BE2C (cell line): ENCODE measurements around the gene TMEM247.

ENCODE experiments used
- DNase-seq: peaks from one replicate; pipeline ENCODE4 v3.0.0-alpha.2; 2020
- H3K27me3 ChIP-seq: fragments of 250-450 bp; sonication (Bioruptor Pico); 2 replicates; pipeline ENCODE4 v1.5.1; 2020; ENCODE audit warnings: mild to moderate bottlenecking
- H3K36me3 ChIP-seq: fragments of 250-450 bp; sonication (Bioruptor Pico); 2 replicates; pipeline ENCODE4 v1.5.1; 2020; ENCODE audit warnings: mild to moderate bottlenecking
- H3K4me1 ChIP-seq: fragments of 250-450 bp; sonication (Bioruptor Pico); 2 replicates; pipeline ENCODE4 v1.5.1; 2020
- H3K4me3 ChIP-seq: 2 replicates; pipeline ENCODE4 v1.5.1; 2011; ENCODE audit warnings: low read depth, low read length
- H3K9me3 ChIP-seq: fragments of 250-450 bp; sonication (Bioruptor Pico); 2 replicates; pipeline ENCODE4 v1.5.1; 2020
- TF ChIP-seq, protein P1 (sequence below): IDR thresholded peaks from 2 replicates; pipeline ENCODE4 v1.5.1; 2012; ENCODE audit warnings: mild to moderate bottlenecking, low read depth, low read length

The TMEM247 gene

GRCh38 chr2:46500801-46501200 is 21.4 kb downstream of the TMEM247 start:
- no peaks in the 10 kb centered on the region for H3K27me3 ChIP-seq
- H3K36me3 ChIP-seq, result no peaks in the 10 kb centered on the region
- H3K9me3 ChIP-seq, result no peaks in the 10 kb centered on the region
- no peaks in the 10 kb centered on the region for H3K4me1 ChIP-seq
- TF ChIP-seq, protein P1, sequence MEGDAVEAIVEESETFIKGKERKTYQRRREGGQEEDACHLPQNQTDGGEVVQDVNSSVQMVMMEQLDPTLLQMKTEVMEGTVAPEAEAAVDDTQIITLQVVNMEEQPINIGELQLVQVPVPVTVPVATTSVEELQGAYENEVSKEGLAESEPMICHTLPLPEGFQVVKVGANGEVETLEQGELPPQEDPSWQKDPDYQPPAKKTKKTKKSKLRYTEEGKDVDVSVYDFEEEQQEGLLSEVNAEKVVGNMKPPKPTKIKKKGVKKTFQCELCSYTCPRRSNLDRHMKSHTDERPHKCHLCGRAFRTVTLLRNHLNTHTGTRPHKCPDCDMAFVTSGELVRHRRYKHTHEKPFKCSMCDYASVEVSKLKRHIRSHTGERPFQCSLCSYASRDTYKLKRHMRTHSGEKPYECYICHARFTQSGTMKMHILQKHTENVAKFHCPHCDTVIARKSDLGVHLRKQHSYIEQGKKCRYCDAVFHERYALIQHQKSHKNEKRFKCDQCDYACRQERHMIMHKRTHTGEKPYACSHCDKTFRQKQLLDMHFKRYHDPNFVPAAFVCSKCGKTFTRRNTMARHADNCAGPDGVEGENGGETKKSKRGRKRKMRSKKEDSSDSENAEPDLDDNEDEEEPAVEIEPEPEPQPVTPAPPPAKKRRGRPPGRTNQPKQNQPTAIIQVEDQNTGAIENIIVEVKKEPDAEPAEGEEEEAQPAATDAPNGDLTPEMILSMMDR, result no peak
- H3K4me3 ChIP-seq, result no peak overlapping the region
- no peak for DNase-seq

GRCh38 chr2:46502291-46502885 is 23.0 kb downstream of the TMEM247 start:
- Histone ChIP-seq H3K9me3 (no peaks in the 10 kb centered on the region), H3K27me3 (no peaks in the 10 kb centered on the region), H3K4me3 (no peak overlapping the region), H3K36me3 (no peaks in the 10 kb centered on the region), H3K4me1 (no peaks in the 10 kb centered on the region)
- TF ChIP-seq, protein P1, result no peak
- no peak for DNase-seq

GRCh38 chr2:46503686-46504085 is 24.3 kb downstream of the TMEM247 start:
- no peaks in the 10 kb centered on the region for H3K9me3 ChIP-seq
- TF ChIP-seq, protein P1, result no peak
- no peak overlapping the region for H3K4me3 ChIP-seq
- H3K36me3 ChIP-seq, result no peaks in the 10 kb centered on the region
- no peaks in the 10 kb centered on the region for H3K4me1 ChIP-seq
- DNase-seq, result no peak
- H3K27me3 ChIP-seq, result no peaks in the 10 kb centered on the region

DNA sequence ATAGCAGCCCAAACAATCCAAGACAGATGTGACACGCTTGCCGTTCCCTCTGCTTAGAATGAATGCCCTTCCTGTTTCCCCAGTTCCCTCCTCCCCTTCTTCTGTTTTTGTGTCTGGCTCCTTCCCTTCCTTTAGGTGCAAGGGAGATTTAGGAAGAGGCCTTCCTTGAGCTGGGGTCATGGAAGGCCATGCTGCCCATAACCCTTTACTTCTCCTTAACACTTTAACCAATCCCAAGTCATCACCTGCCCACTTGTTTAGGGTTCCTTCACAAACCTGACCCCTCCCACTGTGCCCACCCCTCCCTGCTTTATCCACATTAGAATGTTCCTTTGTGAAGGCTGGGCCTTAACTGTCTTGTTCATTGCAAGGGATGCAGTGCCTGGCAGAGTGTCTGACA is 24.9 kb downstream of the TMEM247 start:
- Histone ChIP-seq H3K36me3 (no peaks in the 10 kb centered on the region), H3K4me3 (no peak overlapping the region), H3K9me3 (no peaks in the 10 kb centered on the region), H3K27me3 (no peaks in the 10 kb centered on the region), H3K4me1 (no peaks in the 10 kb centered on the region)
- no peak for DNase-seq
- TF ChIP-seq, protein P1, result no peak

DNA sequence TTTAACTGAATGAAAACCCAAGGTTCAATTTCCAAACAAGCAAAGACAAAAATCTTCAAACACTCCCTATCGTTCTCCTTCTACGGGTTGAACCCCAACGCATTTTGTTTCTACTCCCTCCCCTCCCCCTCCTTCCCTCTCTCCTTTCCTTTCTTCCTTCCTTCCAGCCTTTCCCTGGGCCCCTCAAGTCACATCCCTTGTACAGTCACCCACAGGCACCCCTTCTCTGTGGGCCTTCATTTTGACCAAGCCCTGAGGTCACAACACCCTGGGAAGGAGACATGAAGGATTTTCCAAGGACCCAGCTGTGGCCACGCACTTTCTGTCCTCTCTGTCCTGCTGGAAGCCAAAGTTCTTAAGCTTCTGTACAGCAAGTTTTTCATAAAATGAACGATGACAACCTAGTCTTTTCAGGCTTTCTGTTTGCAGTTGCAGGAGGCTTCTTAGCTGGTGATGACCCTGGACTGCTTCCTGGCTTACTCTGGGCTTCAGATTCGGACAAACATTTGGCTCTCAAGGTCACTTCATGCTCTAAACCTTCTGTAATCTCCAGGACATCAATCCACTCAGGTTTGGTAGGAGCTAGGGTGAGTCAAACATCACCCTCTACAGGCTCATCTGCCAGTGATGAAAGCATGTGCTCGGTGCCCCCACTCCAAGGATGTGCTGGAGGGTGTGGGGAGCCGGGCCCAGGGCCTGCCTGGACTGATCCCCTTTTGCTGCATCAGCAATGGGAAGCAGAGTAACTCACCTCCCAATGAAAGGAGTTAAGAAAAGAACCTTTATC is 25.5 kb downstream of the TMEM247 start:
- Histone ChIP-seq H3K4me1 (no peaks in the 10 kb centered on the region), H3K4me3 (no peak overlapping the region), H3K27me3 (no peaks in the 10 kb centered on the region), H3K36me3 (no peaks in the 10 kb centered on the region), H3K9me3 (no peaks in the 10 kb centered on the region)
- TF ChIP-seq, protein P1, result no peak
- no peak for DNase-seq

GRCh38 chr2:46505472-46505783 is 26.1 kb downstream of the TMEM247 start:
- H3K27me3 ChIP-seq, result no peaks in the 10 kb centered on the region
- no peak overlapping the region for H3K4me3 ChIP-seq
- no peaks in the 10 kb centered on the region for H3K9me3 ChIP-seq
- no peak for DNase-seq
- H3K36me3 ChIP-seq, result no peaks in the 10 kb centered on the region
- TF ChIP-seq, protein P1, result no peak
- H3K4me1 ChIP-seq, result no peaks in the 10 kb centered on the region
